Measurements from ENCODE around the gene DLGAP1.
"Not testable (repeated sequence)": the region's sequence is repeated elsewhere in the genome, so short reads cannot be mapped to it uniquely, and the experiment has no call there.

Gene DLGAP1

DNA sequence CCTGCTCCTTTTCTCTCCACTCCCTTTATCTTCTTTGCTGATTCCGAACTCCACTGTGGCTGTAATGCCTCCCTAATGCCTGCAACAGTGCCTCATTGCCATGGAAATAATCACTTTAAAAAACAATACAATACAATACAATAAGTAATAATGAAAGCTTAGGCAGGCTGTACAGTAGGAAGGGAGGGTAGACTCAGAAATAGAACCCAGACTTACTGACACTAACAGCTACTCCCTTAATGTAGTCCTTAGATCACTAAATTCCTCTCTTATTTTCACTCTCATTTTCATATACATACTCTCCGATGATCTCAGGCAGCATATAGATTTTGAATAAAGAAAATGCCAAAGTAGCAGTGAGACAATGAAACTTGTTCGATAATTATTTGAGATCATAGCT is 70.2 kb downstream of the DLGAP1 start:
- no peak for DNase-seq

DNA sequence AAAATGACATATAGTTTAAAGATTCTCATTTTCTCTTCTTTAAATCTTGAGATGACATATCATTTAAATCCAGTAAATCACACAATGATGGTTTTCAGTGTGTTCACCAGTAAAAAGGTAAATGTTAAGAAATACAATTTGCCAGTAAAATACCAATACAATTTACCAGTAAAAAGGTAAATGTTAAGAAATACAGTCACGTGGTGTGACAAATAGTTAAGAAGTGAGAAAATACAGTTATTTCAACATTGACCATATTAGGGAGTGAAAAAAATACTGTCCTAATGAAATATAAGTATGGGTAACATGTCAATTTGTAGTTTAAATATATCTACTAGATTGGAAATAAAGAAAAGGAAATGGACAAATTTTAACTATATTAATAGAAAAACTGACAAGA is 80.5 kb downstream of the DLGAP1 start:
- no peak for DNase-seq

DNA sequence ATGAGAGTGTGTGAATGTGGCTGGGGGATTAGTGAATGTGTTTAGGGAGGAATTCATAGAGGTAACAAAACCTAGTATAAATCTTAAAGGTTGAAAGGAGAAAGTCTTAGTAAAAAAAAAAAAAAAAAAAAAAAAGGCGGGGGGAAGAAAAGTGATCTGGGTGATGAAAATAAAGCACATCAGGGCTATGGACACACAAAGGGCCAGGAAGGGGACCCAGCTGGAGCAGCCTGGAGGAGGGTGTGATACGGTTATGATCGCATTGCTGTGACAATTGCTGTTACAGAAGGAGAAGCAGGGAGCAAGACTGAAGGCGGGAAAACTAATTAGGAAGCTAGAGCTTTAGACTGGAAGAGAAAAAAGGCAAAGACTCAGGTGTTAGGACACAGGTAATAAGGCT is 85.4 kb downstream of the DLGAP1 start:
- no peak for DNase-seq

DNA sequence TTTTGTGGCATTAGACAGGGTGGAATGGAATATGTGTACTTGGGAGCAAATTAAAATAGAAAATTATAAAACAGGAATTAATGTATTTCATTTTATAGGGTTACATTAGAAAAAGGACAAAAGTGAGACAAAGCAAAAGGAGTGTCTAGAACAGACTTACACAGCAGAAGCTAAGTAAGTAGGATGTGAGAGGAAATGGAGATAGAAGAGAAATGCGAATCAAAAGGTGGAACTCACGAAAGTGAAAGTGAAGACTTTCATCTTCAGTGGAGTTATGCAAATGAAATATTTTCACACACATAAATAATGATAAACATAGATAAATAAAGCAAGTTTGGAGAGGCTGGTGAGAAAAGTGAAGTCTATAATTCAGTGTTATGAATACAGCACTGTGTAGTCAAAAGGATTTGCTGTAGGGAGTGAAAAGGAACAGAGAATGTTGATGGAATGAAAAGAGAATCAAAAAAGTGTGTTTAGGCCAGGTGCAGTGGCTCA is 94.8 kb downstream of the DLGAP1 start:
- no peak for DNase-seq

DNA sequence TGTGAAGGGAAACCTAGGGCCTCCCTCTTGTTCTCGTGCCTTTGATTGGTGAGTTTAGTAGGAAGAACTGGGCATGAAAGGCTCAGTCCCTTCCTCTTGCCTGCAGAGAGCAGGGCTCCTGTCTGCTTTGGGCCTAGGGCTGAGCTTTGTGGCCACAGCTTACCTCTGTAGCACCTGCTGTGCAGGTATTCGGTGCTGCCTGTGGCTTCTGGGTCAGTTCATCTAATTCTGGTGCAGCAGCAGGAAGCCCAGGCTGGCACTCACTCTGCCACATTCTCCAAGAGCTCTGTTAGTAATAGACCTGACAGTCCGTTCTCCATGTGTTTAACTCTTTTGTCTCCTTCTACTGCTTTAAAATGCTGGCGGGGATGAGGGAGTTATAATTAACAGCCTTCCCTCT is 96.5 kb downstream of the DLGAP1 start:
- no peak for DNase-seq

DNA sequence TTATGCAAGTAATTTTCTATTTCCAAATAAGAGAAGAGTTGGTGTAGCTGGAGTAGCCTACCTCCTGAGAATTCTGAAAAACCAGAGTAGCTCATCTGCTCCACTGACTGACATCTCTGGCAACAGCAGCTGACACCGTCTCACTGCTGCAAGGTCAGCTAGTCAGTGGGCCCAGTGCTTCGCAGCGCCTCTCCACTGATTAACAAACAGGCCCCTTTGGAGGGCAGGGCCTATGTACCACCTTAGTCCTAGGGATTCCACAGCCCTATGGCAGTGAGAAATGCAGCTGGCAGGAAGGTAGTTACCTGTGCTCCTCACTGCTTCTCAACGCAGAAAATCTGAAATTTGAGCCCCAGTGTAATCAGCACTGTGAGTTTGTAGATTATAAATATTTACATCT is 97.5 kb downstream of the DLGAP1 start:
- no peak for DNase-seq

DNA sequence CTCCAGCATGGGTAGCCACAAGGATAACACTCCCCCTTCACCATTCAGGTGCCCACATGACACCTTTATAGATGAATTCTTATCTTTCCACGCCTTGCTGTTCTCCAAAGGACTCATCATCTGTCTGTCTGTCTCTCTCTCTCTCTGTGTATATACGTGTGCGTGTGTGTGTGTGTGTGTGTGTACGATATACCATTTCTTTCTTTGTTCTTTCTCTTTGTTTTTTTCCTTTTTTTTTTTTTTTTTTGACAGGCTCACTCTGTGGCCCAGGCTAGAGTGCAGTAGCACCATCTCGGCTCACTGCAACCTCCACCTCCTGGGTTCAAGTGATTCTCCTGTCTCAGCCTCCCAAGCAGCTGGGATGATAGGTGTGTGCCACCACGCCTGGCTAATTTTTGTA is 98.2 kb downstream of the DLGAP1 start:
- DNase-seq = no peak

DNA sequence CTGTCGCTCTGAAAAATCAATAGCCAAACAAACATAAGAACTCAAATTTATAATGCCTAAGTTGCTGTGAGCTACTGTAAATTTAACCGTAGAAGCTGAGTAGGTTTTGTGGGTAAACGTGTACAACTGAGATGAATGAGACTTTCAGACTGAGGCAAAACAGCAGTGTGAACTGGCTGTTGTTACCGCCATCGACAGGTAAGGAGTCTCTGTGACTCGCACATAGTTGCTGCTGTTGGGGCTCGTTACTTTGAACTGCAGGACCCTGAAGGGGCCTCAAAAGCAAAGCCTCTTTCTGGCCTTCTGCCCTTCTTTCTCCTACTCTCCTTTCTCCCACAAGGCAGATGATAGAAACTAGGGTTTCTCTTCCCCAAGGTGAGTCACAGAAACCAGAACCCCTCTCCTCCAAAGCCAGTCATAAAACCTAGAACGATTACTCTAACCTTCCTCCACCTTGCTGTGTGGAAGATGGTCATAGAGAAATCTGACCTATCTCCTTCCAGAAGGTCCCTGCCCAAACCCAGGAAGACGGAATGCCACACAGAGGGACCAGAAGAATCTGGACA is 101.2 kb downstream of the DLGAP1 start:
- no peak for DNase-seq

DNA sequence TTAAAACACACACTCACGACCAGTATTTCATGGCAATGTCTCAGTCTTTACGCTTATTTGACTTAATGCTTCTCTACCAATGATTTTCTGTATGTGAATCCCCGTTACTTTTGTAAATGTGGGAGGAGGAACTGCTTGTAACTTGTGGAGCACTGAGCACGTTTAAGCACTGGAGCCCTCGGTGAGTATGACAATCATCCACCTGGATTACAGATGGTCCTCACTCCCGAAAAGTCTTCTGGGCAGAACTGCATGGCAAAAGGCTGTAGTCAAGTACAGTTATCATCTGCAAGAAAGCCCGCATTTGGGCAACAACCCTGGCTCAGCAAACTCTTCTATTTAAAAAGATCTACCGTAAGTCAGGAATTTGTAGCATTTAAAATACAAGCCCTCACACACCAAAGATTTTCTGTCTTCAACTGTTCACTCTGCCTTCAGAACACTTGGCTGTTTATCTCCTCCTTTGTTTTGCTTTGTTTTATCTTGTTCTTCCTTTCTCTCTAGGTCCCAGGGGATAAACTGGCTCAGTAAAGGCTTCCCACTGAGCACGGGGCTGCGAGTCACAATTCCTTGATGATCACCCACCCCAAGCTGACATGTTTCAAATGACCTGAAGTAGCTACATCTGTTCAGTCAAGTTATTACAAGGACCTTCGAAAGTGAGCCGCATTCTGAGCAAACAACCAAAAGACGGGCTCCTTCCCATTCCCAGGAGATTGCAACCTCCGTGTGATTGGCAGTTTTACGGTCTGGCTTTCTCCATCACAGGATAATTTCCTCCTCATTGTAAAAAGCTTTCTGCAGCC is 102.2 kb downstream of the DLGAP1 start:
- no peak for DNase-seq

DNA sequence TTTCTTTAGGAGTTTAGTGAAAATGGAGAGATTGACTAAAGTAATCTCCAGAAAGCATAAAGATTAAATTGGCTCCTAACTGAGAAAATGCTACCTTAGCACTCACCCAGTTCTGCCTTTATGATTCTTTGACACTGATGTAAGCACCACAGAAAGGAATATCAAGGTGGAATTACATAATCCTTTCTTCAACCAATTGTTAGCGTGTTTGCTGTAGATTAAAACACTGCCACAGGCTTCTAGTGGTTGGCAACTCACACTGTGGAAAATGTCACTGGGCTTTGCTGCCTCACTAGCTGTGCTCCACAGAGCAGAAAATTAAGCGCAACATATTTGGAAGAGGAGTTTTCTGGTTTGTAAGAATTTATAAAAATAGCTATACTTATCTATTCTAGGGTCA is 104.1 kb downstream of the DLGAP1 start:
- no peak for DNase-seq

DNA sequence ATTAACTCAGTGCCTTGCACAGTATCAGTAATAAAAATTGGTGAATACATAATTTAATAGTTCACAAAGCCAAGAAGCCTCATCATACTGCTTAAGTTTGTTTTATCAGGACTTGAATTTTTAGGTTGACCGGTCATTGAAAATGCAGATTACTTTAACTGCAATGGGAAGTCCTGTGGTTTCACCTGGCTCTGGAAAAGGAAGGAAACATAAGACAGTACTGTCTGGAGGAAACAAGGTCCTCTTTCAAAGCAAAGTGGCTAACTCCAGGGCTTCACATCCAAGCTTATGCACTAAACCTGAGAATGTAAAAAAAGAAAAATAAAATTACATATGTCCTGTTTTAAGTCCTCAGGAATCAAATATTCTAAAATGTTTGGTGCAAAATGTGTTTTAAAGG is 119.7 kb downstream of the DLGAP1 start:
- DNase-seq = no peak

DNA sequence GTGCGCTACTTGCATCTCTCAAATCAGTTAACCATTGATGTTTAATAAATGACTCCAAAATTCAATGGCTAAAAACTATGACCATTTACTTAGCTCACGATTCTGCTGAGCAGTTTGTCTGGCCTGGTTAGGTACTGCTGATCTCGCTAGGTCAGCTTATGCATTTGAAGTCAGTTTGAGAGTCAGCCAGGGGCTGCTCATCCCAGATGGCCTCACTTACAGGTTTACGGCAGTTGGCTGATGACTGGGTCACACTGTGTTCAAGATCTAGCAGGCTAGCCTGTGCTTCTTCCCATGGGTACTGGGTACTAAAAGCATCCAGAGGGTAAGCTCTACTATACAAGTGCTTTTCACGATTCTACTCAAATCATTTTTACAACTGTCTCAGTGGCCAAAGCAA is 122.1 kb downstream of the DLGAP1 start:
- no peak for DNase-seq

DNA sequence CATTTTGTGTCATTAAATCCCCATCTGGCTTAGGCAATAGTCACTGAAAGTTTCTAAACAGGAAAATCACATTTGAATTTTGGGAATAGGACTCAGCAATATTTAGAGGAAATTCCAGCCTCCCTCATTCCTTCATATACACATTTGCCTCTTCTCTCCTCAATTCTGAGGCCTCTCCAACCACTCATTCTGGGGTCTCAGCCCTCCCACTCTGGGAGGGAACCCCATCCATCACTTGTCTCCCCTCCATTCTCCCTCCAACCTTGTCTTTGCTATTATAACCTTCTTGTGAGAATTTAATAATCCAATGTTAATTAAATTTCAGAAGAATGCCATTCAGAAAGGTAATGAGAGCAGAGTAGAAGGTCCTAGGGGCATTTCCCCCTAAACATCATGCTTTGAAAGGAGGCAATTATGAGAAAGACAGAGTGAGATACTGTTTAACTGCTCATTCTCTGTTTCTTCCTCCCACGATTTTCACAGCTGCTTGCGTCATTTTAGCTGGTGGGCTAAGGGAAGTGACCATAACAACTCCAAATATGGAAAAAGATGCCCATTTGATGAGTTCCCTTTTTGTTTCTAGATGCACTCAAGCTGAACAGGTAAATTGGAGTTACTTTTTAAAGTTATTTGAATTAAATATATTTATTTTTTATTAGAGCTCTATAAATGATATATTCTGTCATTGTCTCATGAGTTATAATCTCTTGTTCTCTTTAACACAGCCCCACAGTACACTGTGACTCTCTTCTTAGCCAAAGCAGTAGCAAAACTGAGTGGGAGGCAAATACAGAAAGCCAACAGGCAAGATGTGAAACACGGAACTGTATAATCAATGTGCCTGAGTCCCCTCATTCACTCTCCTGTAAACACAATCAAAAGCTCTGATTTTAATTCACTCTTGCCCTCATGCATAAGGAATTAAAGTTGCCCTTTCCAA is 135.1 kb downstream of the DLGAP1 start:
- no peak for DNase-seq

DNA sequence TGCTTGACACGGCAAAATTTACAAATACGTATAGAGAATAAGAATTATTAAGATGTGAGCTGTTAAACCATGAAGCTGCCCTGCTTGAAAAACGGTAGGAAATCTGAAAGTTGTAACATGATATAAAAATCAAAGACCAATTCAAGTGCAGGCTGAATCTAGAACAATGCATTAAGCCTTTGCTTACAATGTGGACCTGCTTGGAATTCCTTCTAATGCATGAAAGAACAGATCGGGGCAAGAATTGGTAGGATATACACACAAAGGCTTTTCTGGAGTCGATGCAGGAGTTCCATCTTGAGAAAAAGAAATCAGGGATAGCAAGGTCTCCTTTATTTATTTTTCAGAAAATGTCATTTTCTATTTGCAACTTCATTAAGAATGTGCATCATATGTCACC is 136.8 kb downstream of the DLGAP1 start:
- no peak for DNase-seq

DNA sequence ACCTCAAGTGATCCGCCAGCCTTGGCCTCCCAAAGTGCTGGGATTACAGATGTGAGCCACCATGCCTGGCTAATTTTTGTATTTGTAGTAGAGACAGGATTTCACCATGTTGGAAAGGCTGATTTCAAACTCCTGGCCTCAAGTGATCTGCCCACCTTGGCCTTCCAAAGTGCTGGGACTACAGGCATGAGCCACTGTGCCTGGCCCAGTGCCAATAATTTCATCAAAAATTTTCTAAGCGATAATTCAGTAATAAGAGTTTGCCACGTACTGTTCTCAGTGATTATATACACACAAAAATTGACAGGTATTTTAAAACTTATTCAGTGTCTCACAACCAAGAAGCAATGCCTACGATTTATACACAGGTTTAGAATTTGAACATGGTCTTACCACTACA is 143.2 kb downstream of the DLGAP1 start:
- DNase-seq = not testable (repeated sequence)

DNA sequence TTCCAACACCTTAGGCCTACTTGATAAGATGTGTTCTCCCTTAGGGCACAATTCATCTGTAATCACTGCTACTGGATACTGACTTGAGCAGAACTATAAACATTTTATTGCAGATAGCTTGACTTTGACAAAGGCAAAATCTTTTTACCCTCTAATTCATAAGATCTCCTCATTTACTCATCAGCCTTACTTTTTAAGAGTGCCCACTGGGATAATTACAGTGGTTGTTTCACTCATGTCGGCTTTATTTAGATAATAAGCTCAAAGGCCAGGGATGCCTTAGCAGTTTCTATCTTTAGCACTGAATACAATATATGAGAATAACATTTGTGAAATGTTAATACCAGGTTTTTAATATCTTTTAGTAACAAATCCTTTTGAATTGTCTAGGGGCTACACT is 144.0 kb downstream of the DLGAP1 start:
- DNase-seq = no peak

DNA sequence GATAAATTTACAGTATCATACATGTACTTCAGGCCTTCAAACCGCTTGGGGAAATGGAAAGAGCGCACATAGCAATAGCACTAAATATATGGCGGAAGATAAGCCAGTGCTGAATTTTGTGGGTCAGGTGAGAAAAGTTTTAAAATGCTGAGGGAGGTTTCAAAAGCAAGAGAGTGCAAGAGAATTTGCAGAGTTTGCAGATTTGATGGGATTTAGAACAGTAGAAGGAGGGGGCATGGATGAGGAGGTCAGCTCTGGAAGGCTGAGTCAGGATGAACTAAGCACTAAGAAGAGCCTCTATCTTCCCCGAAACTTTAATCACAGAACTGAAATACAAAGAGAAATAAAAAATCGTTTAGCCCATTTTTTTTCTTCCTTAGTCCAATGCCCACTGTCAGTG is 145.9 kb downstream of the DLGAP1 start:
- no peak for DNase-seq

DNA sequence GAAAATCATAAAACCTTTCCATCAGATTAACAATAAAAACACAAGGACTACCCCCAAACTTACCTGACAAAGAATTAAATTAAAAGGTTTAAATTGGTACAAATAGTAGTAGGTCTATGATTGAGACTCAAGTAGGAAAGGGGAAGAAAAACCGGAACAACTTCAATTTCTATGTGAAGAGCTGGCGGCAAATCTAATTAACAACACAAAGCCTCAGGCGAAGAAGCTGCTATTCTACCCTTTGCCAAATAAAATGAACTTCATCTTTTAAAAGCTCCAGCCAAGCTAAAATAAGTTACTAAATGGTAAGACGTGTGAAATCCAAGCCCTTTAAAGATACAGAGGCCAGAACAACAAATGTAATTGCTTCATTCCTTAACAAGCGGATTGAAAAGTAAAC is 146.5 kb downstream of the DLGAP1 start:
- DNase-seq = no peak

DNA sequence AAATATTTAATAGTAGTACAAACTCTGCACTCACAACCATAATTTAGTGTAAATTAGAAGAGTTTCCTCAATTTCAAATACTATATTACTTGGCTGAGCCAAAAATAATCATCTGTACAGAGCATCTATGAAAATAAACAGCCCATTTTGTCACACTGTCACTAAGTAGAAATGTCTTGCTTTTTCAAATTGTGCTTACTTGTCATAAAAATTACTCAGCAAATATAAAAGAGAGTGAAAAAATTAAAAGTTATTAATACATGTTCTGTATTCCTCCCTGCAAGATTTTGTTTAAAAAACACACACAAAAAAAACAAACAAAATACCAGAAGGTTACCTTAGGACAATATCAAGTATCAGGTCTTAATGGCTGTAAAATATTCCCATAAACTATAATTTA is 155.7 kb downstream of the DLGAP1 start:
- DNase-seq = no peak

DNA sequence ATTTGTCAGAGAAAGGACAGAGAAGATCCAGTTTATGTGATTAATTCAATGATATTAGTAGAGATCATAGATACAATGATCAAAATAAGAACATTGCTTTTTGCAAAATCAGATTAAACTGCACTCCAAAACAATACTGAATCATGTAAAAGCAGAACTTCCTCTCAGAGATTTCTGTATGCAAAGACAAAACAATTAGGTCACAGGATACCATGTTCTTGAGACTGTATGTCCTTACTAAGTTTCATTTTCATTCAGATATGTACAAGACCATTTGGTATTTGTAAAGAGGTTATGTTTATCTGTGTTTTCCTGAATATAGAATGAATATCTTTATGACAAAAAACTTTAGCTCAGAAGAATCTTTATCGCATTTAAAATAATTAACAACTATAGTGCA is 161.8 kb downstream of the DLGAP1 start:
- DNase-seq = no peak

DNA sequence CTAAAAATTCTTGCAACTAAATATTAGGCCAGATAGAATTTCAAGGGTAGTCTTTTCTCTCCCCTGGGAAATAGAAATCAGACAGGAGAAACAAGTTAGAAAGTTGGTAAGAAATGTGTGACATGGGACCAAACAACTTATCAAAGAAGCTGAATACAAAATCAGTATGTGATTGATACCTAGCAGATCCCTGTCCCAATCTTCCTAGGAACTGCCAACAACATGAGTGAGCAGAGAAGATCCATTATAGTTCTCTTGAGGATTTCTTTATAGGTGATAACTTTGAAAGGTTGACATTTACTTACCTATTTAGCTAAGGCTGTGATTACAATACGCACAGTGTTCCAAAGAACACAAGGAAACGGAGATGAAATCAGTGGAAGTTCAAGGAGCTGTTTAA is 162.4 kb downstream of the DLGAP1 start:
- no peak for DNase-seq

DNA sequence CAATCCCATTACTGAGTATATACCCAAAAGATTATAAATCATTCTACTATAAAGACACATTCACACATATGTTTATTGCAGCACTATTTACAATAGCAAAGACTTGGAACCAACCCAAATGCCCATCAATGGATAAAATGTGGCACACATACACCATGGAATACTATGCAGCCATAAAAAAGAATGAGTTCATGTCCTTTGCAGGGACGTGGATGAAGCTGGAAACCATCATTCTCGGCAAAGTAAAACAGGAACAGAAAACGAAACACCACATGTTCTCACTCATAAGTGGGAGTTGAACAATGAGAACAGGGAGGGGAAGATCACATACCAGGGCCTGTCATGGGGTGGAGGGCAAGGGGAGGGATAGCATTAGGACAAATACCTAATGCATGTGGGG is 167.8 kb downstream of the DLGAP1 start:
- not testable (repeated sequence) for DNase-seq

DNA sequence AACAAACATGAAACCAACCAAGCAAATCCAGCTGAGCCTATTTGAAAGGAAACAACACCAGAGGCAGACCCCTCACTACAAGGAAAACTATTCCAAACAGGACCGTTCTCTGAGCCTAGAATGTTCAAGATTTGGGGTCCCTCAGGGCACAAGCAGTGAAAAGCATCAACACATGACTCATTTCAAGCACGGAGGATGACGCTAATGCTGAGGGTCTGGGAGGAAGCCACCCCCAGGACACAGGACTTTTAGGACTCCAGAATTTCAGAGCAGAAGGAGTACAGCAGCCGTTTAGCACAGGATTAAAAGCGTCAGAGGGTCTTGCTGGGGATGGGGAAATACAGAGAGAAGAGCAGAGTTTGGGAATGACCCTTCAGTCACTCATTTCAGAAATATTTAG is 168.9 kb downstream of the DLGAP1 start:
- no peak for DNase-seq

DNA sequence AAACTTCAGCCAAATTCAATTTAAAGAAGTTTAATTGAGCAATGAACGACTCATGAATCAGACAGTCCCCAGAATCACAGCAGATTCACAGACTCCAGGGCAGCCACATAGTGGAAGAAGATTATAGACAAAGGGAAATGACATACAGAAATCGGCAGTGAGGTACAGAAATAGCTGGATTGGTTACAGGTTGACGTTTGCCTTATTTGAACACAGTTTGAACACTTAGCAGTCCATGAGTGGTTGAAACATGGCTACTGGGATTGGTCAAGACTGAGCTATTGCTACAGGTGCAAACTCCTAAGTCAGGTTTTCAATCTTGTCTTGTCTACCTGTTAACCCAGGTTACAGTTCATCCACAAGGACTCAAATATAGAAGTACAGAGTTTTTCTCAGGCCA is 169.6 kb downstream of the DLGAP1 start:
- DNase-seq = no peak
